GM18520 (cell line): ENCODE results near the gene MXD1.
"Not testable (repeated sequence)": the region's sequence is repeated elsewhere in the genome, so short reads cannot be mapped to it uniquely, and the experiment has no call there.

ENCODE experiments used
- ATAC-seq: cut with Tn5 transposase; IDR thresholded peaks from one replicate; pipeline ENCODE4 v1.9.1; 2021; ENCODE audit not compliant: unreplicated experiment

MXD1 gene

GRCh38 chr2:69914950-69915945, at the start of gene MXD1:
TSS of gene MXD1 (plus strand) at chr2:69915109. CDS start at chr2:69915331, 222 bp downstream.
- ATAC-seq: no peak

GRCh38 chr2:69888451-69888850, 26.5 kb upstream of the MXD1 start:
- no peak for ATAC-seq

GRCh38 chr2:69889302-69889701, 25.6 kb upstream of the MXD1 start:
- no peak for ATAC-seq

- ATAC-seq: no peak
These were observed 24.0 kb upstream of the MXD1 start for GRCh38 chr2:69890881-69891280.

GRCh38 chr2:69892838-69893424, 22.0 kb upstream of the MXD1 start:
- not testable (repeated sequence) for ATAC-seq

GRCh38 chr2:69893684-69894551, 21.0 kb upstream of the MXD1 start, which contains the start of gene SNRNP27:
TSS of gene SNRNP27 (plus strand) at chr2:69893956. CDS start at chr2:69893985, 29 bp downstream.
- ATAC-seq: no peak

GRCh38 chr2:69894737-69895136, 20.2 kb upstream of the MXD1 start:
- not testable (repeated sequence) for ATAC-seq

GRCh38 chr2:69902213-69902922, 12.5 kb upstream of the MXD1 start:
- no peak for ATAC-seq

- ATAC-seq: no peak
These were observed 7.7 kb upstream of the MXD1 start for GRCh38 chr2:69907216-69907615.

- ATAC-seq: no peak
These were observed 2.8 kb upstream of the MXD1 start for GRCh38 chr2:69911985-69912563.

GRCh38 chr2:69914164-69914949, 552 bp upstream of the MXD1 start:
- ATAC-seq: peak; percentile 85

GRCh38 chr2:69916106-69916505, 1.2 kb downstream of the MXD1 start:
- no peak for ATAC-seq

- ATAC-seq: no peak
These were observed 2.9 kb downstream of the MXD1 start for GRCh38 chr2:69917852-69918251.

GRCh38 chr2:69918401-69918800, 3.5 kb downstream of the MXD1 start:
- ATAC-seq: no peak

GRCh38 chr2:69923116-69923515, 8.2 kb downstream of the MXD1 start:
- ATAC-seq: no peak

GRCh38 chr2:69926849-69927515, 12.1 kb downstream of the MXD1 start:
- ATAC-seq: no peak

GRCh38 chr2:69931832-69932595, 17.1 kb downstream of the MXD1 start:
- ATAC-seq: no peak

- ATAC-seq: no peak
These were observed 17.6 kb downstream of the MXD1 start for GRCh38 chr2:69932596-69932922.
